ENCODE results near the gene EPB41L1. TPM values are rescaled to one million over a fixed set of nuclear protein-coding genes. Genes with fewer than 3 reads are reported as not detected.
A peak's percentile ranks its signal among the peaks of the same experiment; 100 is the strongest.

EPB41L1 gene
- total RNA-seq, 1 experiment from 2014 or later = 8.6 TPM

DNA sequence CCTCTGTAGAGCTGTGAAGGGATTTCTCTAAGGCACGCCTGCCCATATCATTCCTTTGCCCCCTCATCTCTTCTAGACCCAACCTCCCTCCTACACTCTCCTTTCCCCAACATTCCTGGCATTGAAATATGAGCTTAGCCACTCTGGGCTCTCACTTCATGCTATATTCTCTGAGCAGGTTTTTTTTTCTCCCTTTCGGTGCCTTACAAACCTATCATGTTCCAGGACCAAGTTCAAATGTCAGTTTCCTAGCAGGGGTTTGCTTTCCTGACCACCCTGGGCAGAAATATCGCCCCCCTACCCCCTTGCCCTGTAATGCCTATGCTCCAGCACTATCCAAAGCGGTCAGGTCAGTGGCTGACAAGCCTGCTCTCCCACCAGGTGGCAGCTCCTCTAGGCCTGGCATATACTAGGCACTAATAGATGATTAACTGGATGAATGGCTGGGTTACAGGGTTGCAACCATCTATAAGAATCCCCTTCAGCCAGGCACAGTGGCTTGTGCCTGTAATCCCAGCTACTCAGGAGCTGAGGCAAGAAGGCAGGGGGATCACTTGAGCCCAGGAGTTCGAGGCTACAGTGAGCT lies 56.0 kb downstream of the EPB41L1 start:
- H3K4me3 ChIP-seq (ENCODE audit: low read depth in 2 of 2, low read length in 2 of 2) = no peak overlapping the region
- in situ Hi-C loops (cut with HindIII; ENCODE audit: low pct_unique_long_range_greater_than_20kb, low sequenced_read_pairs) (no loop called here), intact Hi-C loops (cut with micrococcal nuclease; ENCODE audit: unreplicated experiment) (no loop called here)
- H3K36me3 ChIP-seq (ENCODE audit: control insufficient read depth, insufficient read depth, low read length) = no peaks in the 10 kb centered on the region
- no peaks in the 10 kb centered on the region for H3K9me3 ChIP-seq (ENCODE audit: control insufficient read depth, insufficient read depth, low read depth, low read length)
- CTCF ChIA-PET = no interaction called here
- no peaks in the 10 kb centered on the region for H3K4me1 ChIP-seq (ENCODE audit: control insufficient read depth, insufficient read depth, low read length)
- POLR2A ChIA-PET = no interaction called here
- TF ChIP-seq, protein P1, sequence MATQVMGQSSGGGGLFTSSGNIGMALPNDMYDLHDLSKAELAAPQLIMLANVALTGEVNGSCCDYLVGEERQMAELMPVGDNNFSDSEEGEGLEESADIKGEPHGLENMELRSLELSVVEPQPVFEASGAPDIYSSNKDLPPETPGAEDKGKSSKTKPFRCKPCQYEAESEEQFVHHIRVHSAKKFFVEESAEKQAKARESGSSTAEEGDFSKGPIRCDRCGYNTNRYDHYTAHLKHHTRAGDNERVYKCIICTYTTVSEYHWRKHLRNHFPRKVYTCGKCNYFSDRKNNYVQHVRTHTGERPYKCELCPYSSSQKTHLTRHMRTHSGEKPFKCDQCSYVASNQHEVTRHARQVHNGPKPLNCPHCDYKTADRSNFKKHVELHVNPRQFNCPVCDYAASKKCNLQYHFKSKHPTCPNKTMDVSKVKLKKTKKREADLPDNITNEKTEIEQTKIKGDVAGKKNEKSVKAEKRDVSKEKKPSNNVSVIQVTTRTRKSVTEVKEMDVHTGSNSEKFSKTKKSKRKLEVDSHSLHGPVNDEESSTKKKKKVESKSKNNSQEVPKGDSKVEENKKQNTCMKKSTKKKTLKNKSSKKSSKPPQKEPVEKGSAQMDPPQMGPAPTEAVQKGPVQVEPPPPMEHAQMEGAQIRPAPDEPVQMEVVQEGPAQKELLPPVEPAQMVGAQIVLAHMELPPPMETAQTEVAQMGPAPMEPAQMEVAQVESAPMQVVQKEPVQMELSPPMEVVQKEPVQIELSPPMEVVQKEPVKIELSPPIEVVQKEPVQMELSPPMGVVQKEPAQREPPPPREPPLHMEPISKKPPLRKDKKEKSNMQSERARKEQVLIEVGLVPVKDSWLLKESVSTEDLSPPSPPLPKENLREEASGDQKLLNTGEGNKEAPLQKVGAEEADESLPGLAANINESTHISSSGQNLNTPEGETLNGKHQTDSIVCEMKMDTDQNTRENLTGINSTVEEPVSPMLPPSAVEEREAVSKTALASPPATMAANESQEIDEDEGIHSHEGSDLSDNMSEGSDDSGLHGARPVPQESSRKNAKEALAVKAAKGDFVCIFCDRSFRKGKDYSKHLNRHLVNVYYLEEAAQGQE (IDR thresholded peaks at IDR 0.05; ENCODE audit: insufficient read depth in 1 of 2, low read depth in 2 of 2, low read length in 1 of 2) = no peak
- TF ChIP-seq SIN3A (IDR thresholded peaks at IDR 0.05; ENCODE audit: borderline replicate concordance, insufficient read depth, low read depth, low read length) = no peak
- TF ChIP-seq POLR2AphosphoS5 (IDR thresholded peaks at IDR 0.05; ENCODE audit: low read depth, low read length) = no peak
- TF ChIP-seq, protein P2, sequence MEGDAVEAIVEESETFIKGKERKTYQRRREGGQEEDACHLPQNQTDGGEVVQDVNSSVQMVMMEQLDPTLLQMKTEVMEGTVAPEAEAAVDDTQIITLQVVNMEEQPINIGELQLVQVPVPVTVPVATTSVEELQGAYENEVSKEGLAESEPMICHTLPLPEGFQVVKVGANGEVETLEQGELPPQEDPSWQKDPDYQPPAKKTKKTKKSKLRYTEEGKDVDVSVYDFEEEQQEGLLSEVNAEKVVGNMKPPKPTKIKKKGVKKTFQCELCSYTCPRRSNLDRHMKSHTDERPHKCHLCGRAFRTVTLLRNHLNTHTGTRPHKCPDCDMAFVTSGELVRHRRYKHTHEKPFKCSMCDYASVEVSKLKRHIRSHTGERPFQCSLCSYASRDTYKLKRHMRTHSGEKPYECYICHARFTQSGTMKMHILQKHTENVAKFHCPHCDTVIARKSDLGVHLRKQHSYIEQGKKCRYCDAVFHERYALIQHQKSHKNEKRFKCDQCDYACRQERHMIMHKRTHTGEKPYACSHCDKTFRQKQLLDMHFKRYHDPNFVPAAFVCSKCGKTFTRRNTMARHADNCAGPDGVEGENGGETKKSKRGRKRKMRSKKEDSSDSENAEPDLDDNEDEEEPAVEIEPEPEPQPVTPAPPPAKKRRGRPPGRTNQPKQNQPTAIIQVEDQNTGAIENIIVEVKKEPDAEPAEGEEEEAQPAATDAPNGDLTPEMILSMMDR (IDR thresholded peaks at IDR 0.05) = no peak; the same call in 1 of the 2 replicates
- no peak for TF ChIP-seq TCF7L2 (IDR thresholded peaks at IDR 0.05; ENCODE audit: low read depth, low read length)
- DNase-seq (ENCODE audit: low read depth, low spot score) = no peak
- H3K27me3 ChIP-seq (ENCODE audit: control insufficient read depth, insufficient read depth, low read length) = no peaks in the 10 kb centered on the region
- no TSS peak for BruUV-seq (replicated peaks)
- no peak overlapping the region for H3K27ac ChIP-seq (ENCODE audit: low read length)
- 0 out of 2 replicates have a peak, but pooled peaks have one; percentile 51 for ATAC-seq

DNA sequence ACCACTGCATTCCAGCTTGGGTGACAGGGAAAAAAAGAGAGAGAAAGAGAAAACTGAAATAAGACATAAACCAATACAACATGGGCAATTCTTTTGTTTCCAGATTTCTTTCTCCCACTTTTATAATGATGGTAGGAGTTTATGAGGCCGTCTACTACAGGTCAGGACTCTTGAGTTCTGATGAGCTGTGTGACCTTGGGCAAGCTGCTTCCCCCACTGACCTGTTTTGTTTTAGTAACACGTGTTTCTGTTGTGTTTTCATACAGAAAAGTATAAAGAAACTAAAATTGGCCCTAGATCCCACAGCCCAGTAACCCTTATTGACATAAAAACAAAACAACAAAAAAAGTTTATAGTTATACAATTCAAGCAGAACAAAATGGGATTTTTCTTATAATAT lies 58.8 kb downstream of the EPB41L1 start:
- no peak overlapping the region for H3K27ac ChIP-seq (ENCODE audit: low read length)
- TF ChIP-seq, protein P2 (IDR thresholded peaks at IDR 0.05) = no peak
- TF ChIP-seq TCF7L2 (IDR thresholded peaks at IDR 0.05; ENCODE audit: low read depth, low read length) (no peak), SIN3A (IDR thresholded peaks at IDR 0.05; ENCODE audit: borderline replicate concordance, insufficient read depth, low read depth, low read length) (no peak), POLR2AphosphoS5 (IDR thresholded peaks at IDR 0.05; ENCODE audit: low read depth, low read length) (no peak)
- TF ChIP-seq, protein P1 (IDR thresholded peaks at IDR 0.05; ENCODE audit: insufficient read depth in 1 of 2, low read depth in 2 of 2, low read length in 1 of 2) = no peak
- no peak overlapping the region for H3K4me3 ChIP-seq (ENCODE audit: low read depth in 2 of 2, low read length in 2 of 2)
- DNase-seq (ENCODE audit: low read depth, low spot score) (no peak), ATAC-seq (no peak)
- no peaks in the 10 kb centered on the region for H3K36me3 ChIP-seq (ENCODE audit: control insufficient read depth, insufficient read depth, low read length)
- no peaks in the 10 kb centered on the region for H3K4me1 ChIP-seq (ENCODE audit: control insufficient read depth, insufficient read depth, low read length)
- in situ Hi-C loops (cut with HindIII; ENCODE audit: low pct_unique_long_range_greater_than_20kb, low sequenced_read_pairs) (no loop called here), intact Hi-C loops (cut with micrococcal nuclease; ENCODE audit: unreplicated experiment) (no loop called here)
- no peaks in the 10 kb centered on the region for H3K27me3 ChIP-seq (ENCODE audit: control insufficient read depth, insufficient read depth, low read length)
- CTCF ChIA-PET = interaction anchor here (0.5 to 1.3 kb wide), 4 partner anchors 11 to 210 kb away, joined by 4 to 6 read pairs (median 5); no protein-coding TSS in a partner anchor
- POLR2A ChIA-PET = no interaction called here
- no TSS peak for BruUV-seq (replicated peaks)
- H3K9me3 ChIP-seq (ENCODE audit: control insufficient read depth, insufficient read depth, low read depth, low read length) = no peaks in the 10 kb centered on the region

Measured in Panc1 (cell line).